ENCODE measurements around the gene RNU6-1. TPM values are rescaled to one million over a fixed set of nuclear protein-coding genes. Genes with fewer than 3 reads are reported as not detected.
A peak's percentile ranks its signal among the peaks of the same experiment; 100 is the strongest.

Gene RNU6-1
- total RNA-seq, 4 donors from 2014 or later, result not detected

DNA sequence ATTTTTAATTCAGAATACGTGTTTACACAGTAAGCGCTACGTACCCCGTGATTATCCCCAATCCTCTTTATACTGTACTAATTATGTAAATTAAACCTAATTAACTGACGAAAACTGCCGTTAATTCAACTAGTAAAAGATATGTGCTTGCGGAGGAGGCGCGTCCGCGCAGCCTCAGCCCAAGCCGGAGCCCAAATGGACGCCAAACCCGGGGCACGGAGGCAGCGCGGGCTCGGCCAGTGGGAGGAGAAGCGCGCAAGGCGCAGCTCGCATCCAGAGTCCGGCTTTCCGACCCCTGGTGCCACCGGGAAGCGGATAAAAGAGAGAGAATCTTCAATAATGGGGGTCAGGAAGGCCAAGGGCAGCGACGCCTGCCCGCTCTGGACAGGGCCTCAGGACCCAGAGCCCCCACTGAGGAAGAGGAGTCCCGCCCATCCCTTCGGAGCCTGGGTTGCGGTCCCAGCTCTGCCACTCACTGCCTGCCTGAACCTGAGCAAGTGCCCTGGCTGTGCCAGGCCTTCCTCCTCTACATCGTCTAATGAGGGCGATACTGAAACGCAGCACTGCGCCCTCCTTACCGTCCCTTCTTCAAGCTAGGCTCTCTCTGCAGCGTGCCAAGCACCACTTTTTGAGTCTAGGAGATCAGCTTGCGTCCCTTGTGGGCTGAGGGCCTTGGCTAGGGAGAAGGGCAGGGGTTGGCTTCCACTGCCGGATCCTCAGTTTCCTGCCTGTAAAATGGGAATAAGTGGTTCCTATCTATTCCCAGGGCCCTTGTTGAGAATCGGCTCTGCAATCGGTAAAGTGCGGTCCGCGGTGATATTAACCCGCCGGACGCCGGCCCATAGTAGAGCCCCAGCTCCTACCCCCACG, 19.5 kb downstream of the RNU6-1 start:
- peaks cover 37% of the 10 kb centered on the region for H3K4me1 ChIP-seq
- 13% methylated on average over 31 of the region's 50 CpGs for WGBS
- TF ChIP-seq, protein P1, sequence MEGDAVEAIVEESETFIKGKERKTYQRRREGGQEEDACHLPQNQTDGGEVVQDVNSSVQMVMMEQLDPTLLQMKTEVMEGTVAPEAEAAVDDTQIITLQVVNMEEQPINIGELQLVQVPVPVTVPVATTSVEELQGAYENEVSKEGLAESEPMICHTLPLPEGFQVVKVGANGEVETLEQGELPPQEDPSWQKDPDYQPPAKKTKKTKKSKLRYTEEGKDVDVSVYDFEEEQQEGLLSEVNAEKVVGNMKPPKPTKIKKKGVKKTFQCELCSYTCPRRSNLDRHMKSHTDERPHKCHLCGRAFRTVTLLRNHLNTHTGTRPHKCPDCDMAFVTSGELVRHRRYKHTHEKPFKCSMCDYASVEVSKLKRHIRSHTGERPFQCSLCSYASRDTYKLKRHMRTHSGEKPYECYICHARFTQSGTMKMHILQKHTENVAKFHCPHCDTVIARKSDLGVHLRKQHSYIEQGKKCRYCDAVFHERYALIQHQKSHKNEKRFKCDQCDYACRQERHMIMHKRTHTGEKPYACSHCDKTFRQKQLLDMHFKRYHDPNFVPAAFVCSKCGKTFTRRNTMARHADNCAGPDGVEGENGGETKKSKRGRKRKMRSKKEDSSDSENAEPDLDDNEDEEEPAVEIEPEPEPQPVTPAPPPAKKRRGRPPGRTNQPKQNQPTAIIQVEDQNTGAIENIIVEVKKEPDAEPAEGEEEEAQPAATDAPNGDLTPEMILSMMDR (IDR thresholded peaks at IDR 0.05), result no peak
- TF ChIP-seq POLR2AphosphoS5 (IDR thresholded peaks at IDR 0.05) (no peak), POLR2A (IDR thresholded peaks at IDR 0.05) (no peak), EP300 (IDR thresholded peaks at IDR 0.05) (no peak)
- H3K4me3 ChIP-seq, result no peak overlapping the region
- DNase-seq (ENCODE audit: low spot score in 2 of 2), result no peak
- H3K27ac ChIP-seq, result no peak overlapping the region
- H3K27me3 ChIP-seq, result peaks cover 93% of the 10 kb centered on the region
- H3K36me3 ChIP-seq, result no peaks in the 10 kb centered on the region
- no peaks in the 10 kb centered on the region for H3K9me3 ChIP-seq

GRCh38 chr15:67819636-67820035, 20.2 kb downstream of the RNU6-1 start:
- no peak for DNase-seq (ENCODE audit: low spot score in 2 of 2)
- H3K4me1 ChIP-seq, result peaks cover 30% of the 10 kb centered on the region
- no peak overlapping the region for H3K4me3 ChIP-seq
- 16% methylated on average over 13 of the region's 19 CpGs for WGBS
- no peaks in the 10 kb centered on the region for H3K36me3 ChIP-seq
- TF ChIP-seq EP300 (IDR thresholded peaks at IDR 0.05) (no peak), POLR2AphosphoS5 (IDR thresholded peaks at IDR 0.05) (no peak), POLR2A (IDR thresholded peaks at IDR 0.05) (no peak)
- TF ChIP-seq, protein P1 (IDR thresholded peaks at IDR 0.05), result no peak
- H3K27ac ChIP-seq, result no peak overlapping the region
- peaks cover 91% of the 10 kb centered on the region for H3K27me3 ChIP-seq
- H3K9me3 ChIP-seq, result no peaks in the 10 kb centered on the region

DNA sequence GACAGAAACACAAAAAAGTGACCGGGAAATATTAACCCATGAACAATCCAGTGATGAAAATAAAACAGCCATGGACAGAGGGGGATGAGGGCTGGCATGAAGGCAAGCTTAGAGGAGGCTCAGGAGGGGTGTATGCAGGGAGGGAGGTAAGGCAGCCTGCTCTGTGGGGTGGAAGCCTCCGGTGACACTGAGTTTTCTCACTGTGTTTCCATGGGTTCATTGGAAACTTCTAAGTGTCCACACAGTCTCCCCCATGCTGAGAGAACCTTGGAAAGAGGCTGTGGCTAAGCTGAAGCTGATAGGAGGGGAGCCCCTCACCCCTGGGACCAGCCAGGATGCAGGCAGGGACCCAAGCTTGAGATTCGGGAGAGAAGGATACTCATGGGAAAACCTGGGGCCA, 21.4 kb downstream of the RNU6-1 start:
- Histone ChIP-seq H3K4me1 (peaks cover 22% of the 10 kb centered on the region), H3K27me3 (peaks cover 79% of the 10 kb centered on the region), H3K9me3 (no peaks in the 10 kb centered on the region), H3K4me3 (no peak overlapping the region), H3K27ac (no peak overlapping the region), H3K36me3 (no peaks in the 10 kb centered on the region)
- peak in 1 of 2 donors; percentile 28 for DNase-seq (ENCODE audit: low spot score in 2 of 2)
- no peak for TF ChIP-seq EP300 (IDR thresholded peaks at IDR 0.05)
- TF ChIP-seq, protein P1 (IDR thresholded peaks at IDR 0.05), result no peak
- no peak for TF ChIP-seq POLR2AphosphoS5 (IDR thresholded peaks at IDR 0.05)
- no peak for TF ChIP-seq POLR2A (IDR thresholded peaks at IDR 0.05)
- WGBS, result 69% methylated on average over 3 of the region's 3 CpGs

DNA sequence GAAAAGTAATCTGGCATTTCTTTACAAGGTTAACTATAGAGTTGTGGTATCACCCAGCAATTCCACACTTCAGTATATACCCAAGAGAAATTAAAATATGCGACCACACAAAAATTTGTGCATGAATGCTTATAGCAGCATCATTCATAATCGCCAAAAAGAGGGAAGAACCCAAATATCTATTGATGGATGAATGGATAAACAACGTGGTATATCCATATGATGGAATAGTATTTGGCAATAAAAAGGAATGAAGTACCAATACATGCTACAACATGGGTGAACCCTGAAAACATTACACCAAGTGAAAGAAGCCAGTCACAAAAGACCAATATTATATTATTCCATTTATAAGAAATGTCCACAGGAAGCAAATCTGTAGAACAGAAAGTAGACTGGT, 23.2 kb downstream of the RNU6-1 start:
- no peaks in the 10 kb centered on the region for H3K9me3 ChIP-seq
- H3K36me3 ChIP-seq, result no peaks in the 10 kb centered on the region
- H3K4me1 ChIP-seq, result peaks cover 11% of the 10 kb centered on the region
- H3K27ac ChIP-seq, result no peak overlapping the region
- no peak overlapping the region for H3K4me3 ChIP-seq
- H3K27me3 ChIP-seq, result peaks cover 61% of the 10 kb centered on the region
- TF ChIP-seq POLR2AphosphoS5 (IDR thresholded peaks at IDR 0.05), result no peak
- TF ChIP-seq POLR2A (IDR thresholded peaks at IDR 0.05), result no peak
- TF ChIP-seq, protein P1 (IDR thresholded peaks at IDR 0.05), result no peak
- no peak for TF ChIP-seq EP300 (IDR thresholded peaks at IDR 0.05)
- no peak for DNase-seq (ENCODE audit: low spot score in 2 of 2)
- WGBS, result 95% methylated on average over 3 of the region's 3 CpGs

- peaks cover under 1% of the 10 kb centered on the region for H3K4me1 ChIP-seq
- 88% methylated on average over 4 of the region's 5 CpGs for WGBS
- H3K27ac ChIP-seq, result no peak overlapping the region
- H3K27me3 ChIP-seq, result peaks cover 46% of the 10 kb centered on the region
- DNase-seq (ENCODE audit: low spot score in 2 of 2), result peak in 1 of 2 donors; percentile 19
- TF ChIP-seq POLR2AphosphoS5 (IDR thresholded peaks at IDR 0.05) (no peak), EP300 (IDR thresholded peaks at IDR 0.05) (no peak), POLR2A (IDR thresholded peaks at IDR 0.05) (no peak)
- TF ChIP-seq, protein P1 (IDR thresholded peaks at IDR 0.05), result no peak
- no peaks in the 10 kb centered on the region for H3K36me3 ChIP-seq
- H3K9me3 ChIP-seq, result no peaks in the 10 kb centered on the region
- H3K4me3 ChIP-seq, result no peak overlapping the region
These were observed 24.7 kb downstream of the RNU6-1 start for GRCh38 chr15:67815036-67815592.

Data from suprapubic skin (tissue), 4 donors.